HUES48 (cell line): ENCODE data around the gene GSTP1.
"Not testable (repeated sequence)": the region's sequence is repeated elsewhere in the genome, so short reads cannot be mapped to it uniquely, and the experiment has no call there.

ENCODE experiments used
- H3K27ac ChIP-seq: one replicate; pipeline ENCODE4 v1.7.0; 2013; ENCODE audit warnings: low read depth, low read length, inconsistent platforms
- H3K27me3 ChIP-seq: 2 replicates; pipeline ENCODE4 v1.6.1; 2013; ENCODE audit warnings: mild to moderate bottlenecking, low read length; ENCODE audit not compliant: control insufficient read depth, insufficient read depth
- H3K36me3 ChIP-seq: 2 replicates; pipeline ENCODE4 v1.6.1; 2013; ENCODE audit warnings: low read length; ENCODE audit not compliant: control insufficient read depth, insufficient read depth
- H3K4me1 ChIP-seq: 2 replicates; pipeline ENCODE4 v1.6.1; 2013; ENCODE audit warnings: mild to moderate bottlenecking, low read length; ENCODE audit not compliant: control insufficient read depth, insufficient read depth
- H3K4me3 ChIP-seq: 2 replicates; pipeline ENCODE4 v1.5.1; 2013; ENCODE audit warnings: mild to moderate bottlenecking, low read depth, low read length
- H3K9ac ChIP-seq: 2 replicates; pipeline ENCODE4 v1.6.1; 2013; ENCODE audit warnings: mild to moderate bottlenecking, low read depth, low read length, moderate library complexity
- H3K9me3 ChIP-seq: 2 replicates; pipeline ENCODE4 v1.6.1; 2013; ENCODE audit warnings: low read length; ENCODE audit not compliant: control insufficient read depth, insufficient read depth

GSTP1 gene

GRCh38 chr11:67563705-67564114 lies 19.9 kb upstream of the GSTP1 start:
- H3K4me1 ChIP-seq, H3K27me3 ChIP-seq, H3K9ac ChIP-seq, H3K4me3 ChIP-seq, H3K9me3 ChIP-seq, H3K36me3 ChIP-seq: not testable (repeated sequence)
- H3K27ac ChIP-seq = peak overlapping the region; percentile 15

- H3K4me3 ChIP-seq = no peak overlapping the region
- H3K27ac ChIP-seq = no peak overlapping the region
- no peaks in the 10 kb centered on the region for H3K9me3 ChIP-seq
- peaks cover 3% of the 10 kb centered on the region; the same call in 1 of the 2 replicates for H3K4me1 ChIP-seq
- no peaks in the 10 kb centered on the region for H3K27me3 ChIP-seq
- H3K36me3 ChIP-seq = no peaks in the 10 kb centered on the region
- no peak overlapping the region for H3K9ac ChIP-seq
Observed at GRCh38 chr11:67564230-67564629, 19.4 kb upstream of the GSTP1 start.

GRCh38 chr11:67571443-67571842 lies 12.2 kb upstream of the GSTP1 start:
- no peaks in the 10 kb centered on the region for H3K27me3 ChIP-seq
- no peaks in the 10 kb centered on the region for H3K36me3 ChIP-seq
- no peak overlapping the region for H3K4me3 ChIP-seq
- no peaks in the 10 kb centered on the region for H3K4me1 ChIP-seq
- no peak overlapping the region for H3K9ac ChIP-seq
- H3K27ac ChIP-seq = no peak overlapping the region
- H3K9me3 ChIP-seq = no peaks in the 10 kb centered on the region

- Histone ChIP-seq H3K9ac (no peak overlapping the region), H3K27ac (no peak overlapping the region), H3K4me3 (no peak overlapping the region)
Observed at GRCh38 chr11:67572305-67572704, 11.3 kb upstream of the GSTP1 start.

GRCh38 chr11:67572747-67573419 lies 10.7 kb upstream of the GSTP1 start:
- no peak overlapping the region for H3K27ac ChIP-seq

More at GRCh38 chr11:67572305-67572704, 11.3 kb upstream of the GSTP1 start:
- no peaks in the 10 kb centered on the region for H3K27me3 ChIP-seq
- no peaks in the 10 kb centered on the region for H3K36me3 ChIP-seq
- no peaks in the 10 kb centered on the region for H3K9me3 ChIP-seq
- no peaks in the 10 kb centered on the region for H3K4me1 ChIP-seq

GRCh38 chr11:67574938-67575337 lies 8.7 kb upstream of the GSTP1 start:
- Histone ChIP-seq H3K27ac (no peak overlapping the region), H3K4me3 (no peak overlapping the region), H3K27me3 (no peaks in the 10 kb centered on the region; the same call in 1 of the 2 replicates), H3K36me3 (no peaks in the 10 kb centered on the region), H3K9me3 (no peaks in the 10 kb centered on the region), H3K4me1 (no peaks in the 10 kb centered on the region; the same call in 1 of the 2 replicates), H3K9ac (no peak overlapping the region)

More at GRCh38 chr11:67572747-67573419, 10.7 kb upstream of the GSTP1 start:
- Histone ChIP-seq H3K9me3 (no peaks in the 10 kb centered on the region), H3K4me1 (no peaks in the 10 kb centered on the region), H3K36me3 (no peaks in the 10 kb centered on the region), H3K27me3 (no peaks in the 10 kb centered on the region), H3K9ac (no peak overlapping the region), H3K4me3 (no peak overlapping the region)

- no peak overlapping the region for H3K9ac ChIP-seq
- H3K4me3 ChIP-seq = no peak overlapping the region
- no peaks in the 10 kb centered on the region; the same call in 1 of the 2 replicates for H3K27me3 ChIP-seq
- no peaks in the 10 kb centered on the region for H3K9me3 ChIP-seq
- H3K36me3 ChIP-seq = no peaks in the 10 kb centered on the region
- peaks cover 12% of the 10 kb centered on the region for H3K4me1 ChIP-seq
- H3K27ac ChIP-seq = no peak overlapping the region
Observed at GRCh38 chr11:67576735-67577475, 6.7 kb upstream of the GSTP1 start.

GRCh38 chr11:67577951-67578350 lies 5.7 kb upstream of the GSTP1 start:
- no peaks in the 10 kb centered on the region; the same call in 1 of the 2 replicates for H3K27me3 ChIP-seq
- H3K9me3 ChIP-seq = no peaks in the 10 kb centered on the region
- peaks cover 22% of the 10 kb centered on the region for H3K4me1 ChIP-seq
- no peaks in the 10 kb centered on the region for H3K36me3 ChIP-seq
- no peak overlapping the region for H3K9ac ChIP-seq
- H3K4me3 ChIP-seq = no peak overlapping the region
- no peak overlapping the region for H3K27ac ChIP-seq

- no peak overlapping the region for H3K9ac ChIP-seq
- no peaks in the 10 kb centered on the region for H3K9me3 ChIP-seq
- no peaks in the 10 kb centered on the region; the same call in 1 of the 2 replicates for H3K27me3 ChIP-seq
- H3K4me1 ChIP-seq = peaks cover 33% of the 10 kb centered on the region
- H3K36me3 ChIP-seq = peaks cover 21% of the 10 kb centered on the region
- peak overlapping the region; percentile 26; the same call in 1 of the 2 replicates for H3K4me3 ChIP-seq
- H3K27ac ChIP-seq = peak overlapping the region; percentile 50
Observed at GRCh38 chr11:67581469-67581868, 2.1 kb upstream of the GSTP1 start.

GRCh38 chr11:67582011-67582410 lies 1.6 kb upstream of the GSTP1 start:
- H3K27me3 ChIP-seq = no peaks in the 10 kb centered on the region; the same call in 1 of the 2 replicates
- peaks cover 27% of the 10 kb centered on the region for H3K36me3 ChIP-seq
- peak overlapping the region; percentile 50 for H3K27ac ChIP-seq
- peak overlapping the region; percentile 26; the same call in 1 of the 2 replicates for H3K4me3 ChIP-seq
- no peak overlapping the region for H3K9ac ChIP-seq
- H3K9me3 ChIP-seq = no peaks in the 10 kb centered on the region
- H3K4me1 ChIP-seq = peaks cover 33% of the 10 kb centered on the region
